H1 (cell line): Measurements from ENCODE around the gene ERH. TPM values are rescaled to one million over a fixed set of nuclear protein-coding genes. Genes with fewer than 3 reads are reported as not detected.
A peak's percentile ranks its signal among the peaks of the same experiment; 100 is the strongest.

Source experiments
- CTCF ChIA-PET: fragments of 300-600 bp; sonication (Branson Sonifier 250); formaldehyde crosslinking; loops from one replicate; lab custom pipeline; 2021; ENCODE audit not compliant: partially characterized antibody; lab: Charles Lee
- POLR2A ChIA-PET: fragments of 300-600 bp; sonication (Branson Sonifier 250); formaldehyde crosslinking; loops from one replicate; lab custom pipeline; 2021; ENCODE audit warnings: inconsistent platforms; ENCODE audit not compliant: partially characterized antibody; lab: Charles Lee
- DNase-seq, 2 experiments: peaks; one replicate each; pipeline versions ENCODE4 v3.0.0 to v3.0.0-alpha.2; 2010 to 2022; ENCODE audit warnings: low spot score in 2 of 2, low read depth in 1 of 2, mixed read lengths in 1 of 2
- FAIRE-seq: peaks from 2 replicates; lab custom pipeline; 2011; peaks lifted over from hg19 to GRCh38; lab: Jason Lieb, UNC
- H2AFZ ChIP-seq: 2 replicates; pipeline ENCODE4 v1.8.1; 2012; ENCODE audit warnings: low read length, inconsistent platforms
- H2AK5ac ChIP-seq: 2 replicates; pipeline ENCODE4 v1.6.1; 2013; ENCODE audit warnings: low read depth, low read length
- H2BK120ac ChIP-seq: replicated peaks from 2 replicates; pipeline ENCODE3; 2013; ENCODE audit warnings: low read depth, low read length, inconsistent platforms
- H2BK12ac ChIP-seq: 2 replicates; pipeline ENCODE4 v1.6.1; 2013; ENCODE audit warnings: low read depth, low read length
- H2BK15ac ChIP-seq: 2 replicates; pipeline ENCODE4 v1.6.1; 2013; ENCODE audit warnings: low read length
- H2BK20ac ChIP-seq: 2 replicates; pipeline ENCODE4 v1.6.1; 2013; ENCODE audit warnings: low read length
- H2BK5ac ChIP-seq: 2 replicates; pipeline ENCODE4 v1.6.1; 2013; ENCODE audit warnings: low read depth, low read length
- H3K14ac ChIP-seq: 2 replicates; pipeline ENCODE4 v1.6.1; 2013; ENCODE audit warnings: inconsistent platforms; ENCODE audit not compliant: insufficient read length
- H3K18ac ChIP-seq: 2 replicates; pipeline ENCODE4 v1.6.1; 2013; ENCODE audit warnings: low read length; ENCODE audit errors: extremely low read depth
- H3K23ac ChIP-seq: 2 replicates; pipeline ENCODE4 v1.6.1; 2013; ENCODE audit warnings: inconsistent platforms; ENCODE audit not compliant: insufficient read length
- H3K23me2 ChIP-seq: 2 replicates; pipeline ENCODE4 v1.6.1; 2013; ENCODE audit warnings: low read depth, low read length
- H3K27ac ChIP-seq: 2 replicates; pipeline ENCODE4 v1.6.1; 2011; ENCODE audit warnings: low read depth, low read length, inconsistent platforms
- H3K27me3 ChIP-seq, 4 experiments: replicated peaks in 1 of 4; 1 replicate in 1 of 4; 2 replicates in 3 of 4; pipeline versions ENCODE4 v1.6.1 to v1.8.1; 2011 to 2013; ENCODE audit warnings: low read length in 3 of 4, mild to moderate bottlenecking in 3 of 4, inconsistent platforms in 2 of 4, mixed read lengths in 2 of 4, moderate library complexity in 1 of 4; ENCODE audit not compliant: control insufficient read depth in 3 of 4, insufficient read depth in 3 of 4; ENCODE audit errors: extremely low read depth in 1 of 4
- H3K36me3 ChIP-seq, 4 experiments: 2 replicates each; pipeline versions ENCODE4 v1.6.1 to v1.8.1; 2011 to 2013; ENCODE audit warnings: mild to moderate bottlenecking in 4 of 4, low read length in 3 of 4, moderate library complexity in 2 of 4, control low read depth in 1 of 4, inconsistent platforms in 1 of 4; ENCODE audit not compliant: insufficient read depth in 4 of 4, control insufficient read depth in 2 of 4
- H3K4ac ChIP-seq: replicated peaks from 2 replicates; pipeline ENCODE3; 2013; ENCODE audit warnings: low read length, low read depth, mixed read lengths, inconsistent platforms; ENCODE audit not compliant: insufficient read length
- H3K4me1 ChIP-seq, 4 experiments: replicated peaks in 1 of 4; 1 replicate in 1 of 4; 2 replicates in 3 of 4; pipeline versions ENCODE4 v1.6.1 to v1.8.1; 2011 to 2013; ENCODE audit warnings: low read length in 3 of 4, inconsistent platforms in 2 of 4, mixed read lengths in 1 of 4; ENCODE audit not compliant: insufficient read depth in 4 of 4, control insufficient read depth in 3 of 4
- H3K4me2 ChIP-seq, 2 experiments: 2 replicates each; pipeline versions ENCODE4 v1.6.1 to v1.8.1; 2011 to 2013; ENCODE audit warnings: low read depth in 2 of 2, low read length in 2 of 2, control low read depth in 1 of 2, inconsistent platforms in 1 of 2, mild to moderate bottlenecking in 1 of 2; ENCODE audit not compliant: insufficient read depth in 1 of 2
- H3K4me3 ChIP-seq, 4 experiments: fragments of 200-600, 300-600 bp in 1 of 4; sonication (generic), shearing (Covaris generic), sonication (Bioruptor Twin) in 1 of 4; 2 replicates each; pipeline versions ENCODE4 v1.5.1 to v1.8.1; 2011 to 2016; ENCODE audit warnings: low read length in 4 of 4, low read depth in 3 of 4, control low read depth in 2 of 4, inconsistent platforms in 2 of 4, mild to moderate bottlenecking in 2 of 4, mixed read lengths in 1 of 4, moderate library complexity in 1 of 4; ENCODE audit not compliant: insufficient read depth in 2 of 4; ENCODE audit errors: extremely low read depth in 1 of 4
- H3K56ac ChIP-seq: replicated peaks from 2 replicates; pipeline ENCODE3; 2013; ENCODE audit warnings: low read depth, mild to moderate bottlenecking, mixed read lengths, low read length, inconsistent platforms; ENCODE audit not compliant: insufficient read length
- H3K79me1 ChIP-seq: 2 replicates; pipeline ENCODE4 v1.6.1; 2013; ENCODE audit warnings: low read depth, low read length, control low read depth
- H3K79me2 ChIP-seq, 2 experiments: 2 replicates each; pipeline versions ENCODE4 v1.6.1 to v1.8.1; 2012 to 2013; ENCODE audit warnings: low read length in 2 of 2, mild to moderate bottlenecking in 2 of 2, inconsistent platforms in 1 of 2; ENCODE audit not compliant: insufficient read depth in 2 of 2, control insufficient read depth in 1 of 2
- H3K9ac ChIP-seq, 4 experiments: replicated peaks in 1 of 4; 1 replicate in 1 of 4; 2 replicates in 3 of 4; pipeline versions ENCODE4 v1.6.1 to v1.8.1; 2011 to 2013; ENCODE audit warnings: low read depth in 3 of 4, low read length in 3 of 4, control low read depth in 2 of 4, mild to moderate bottlenecking in 2 of 4, moderate library complexity in 2 of 4, inconsistent platforms in 1 of 4; ENCODE audit errors: extremely low read depth in 1 of 4
- H3K9me3 ChIP-seq, 2 experiments: 2 replicates each; pipeline versions ENCODE4 v1.6.1 to v1.8.1; 2012 to 2013; ENCODE audit warnings: mild to moderate bottlenecking in 2 of 2, moderate library complexity in 2 of 2, control low read depth in 1 of 2, inconsistent platforms in 1 of 2, low read depth in 1 of 2, low read length in 1 of 2, mixed read lengths in 1 of 2; ENCODE audit not compliant: insufficient read depth in 2 of 2
- H4K20me1 ChIP-seq, 2 experiments: replicated peaks in 1 of 2; 2 replicates each; pipeline versions ENCODE3 to v1.8.1; 2011 to 2013; ENCODE audit warnings: inconsistent platforms in 2 of 2, low read length in 2 of 2, mild to moderate bottlenecking in 1 of 2; ENCODE audit not compliant: insufficient read depth in 2 of 2, control insufficient read depth in 1 of 2
- H4K5ac ChIP-seq: 2 replicates; pipeline ENCODE4 v1.6.1; 2013; ENCODE audit warnings: low read length, low read depth, mixed read lengths, inconsistent platforms; ENCODE audit not compliant: insufficient read length
- H4K8ac ChIP-seq: 2 replicates; pipeline ENCODE4 v1.8.0; 2013; ENCODE audit warnings: mild to moderate bottlenecking, moderate library complexity, low read length, inconsistent platforms; ENCODE audit not compliant: insufficient read depth; ENCODE audit errors: extremely low read depth
- H4K91ac ChIP-seq: replicated peaks from 2 replicates; pipeline ENCODE3; 2013; ENCODE audit warnings: low read length, mixed read lengths, inconsistent platforms; ENCODE audit not compliant: insufficient read length
- CBX8 ChIP-seq: fragments of 300-800, 300-1000 bp; sonication (generic); IDR thresholded peaks from 2 replicates; pipeline ENCODE4 v1.7.1; 2016; ENCODE audit warnings: low read depth, low read length, borderline replicate concordance
- FOSL1 ChIP-seq: IDR thresholded peaks from 2 replicates; pipeline ENCODE4 v1.6.1; 2011; ENCODE audit warnings: mild to moderate bottlenecking, low read depth, low read length, moderate library complexity; ENCODE audit not compliant: insufficient read depth
- GTF2F1 ChIP-seq: IDR thresholded peaks from 2 replicates; pipeline ENCODE4 v1.6.1; 2012; ENCODE audit warnings: low read depth, low read length, improper control_type of control experiment, borderline replicate concordance
- SP1 ChIP-seq: IDR thresholded peaks from 2 replicates; pipeline ENCODE4 v1.6.1; 2011; ENCODE audit warnings: low read depth, low read length
- SP4 ChIP-seq: IDR thresholded peaks from 2 replicates; pipeline ENCODE4 v1.6.1; 2012; ENCODE audit warnings: low read length, inconsistent platforms
- WGBS, 2 experiments: shearing (Covaris generic) in 1 of 2; methylation state at CpG; one replicate each; pipeline versions ENCODE4 v1.1.6 to v1.1.7; 2013 to 2015; ENCODE audit warnings: low lambda C conversion rate in 2 of 2, mixed read lengths in 2 of 2, inconsistent platforms in 1 of 2, low coverage in 1 of 2, missing lambda C conversion rate in 1 of 2; ENCODE audit not compliant: insufficient replicate concordance in 2 of 2, insufficient coverage in 1 of 2, insufficient read length in 1 of 2; ENCODE audit errors: extremely low coverage in 1 of 2, missing lambda C conversion rate in 1 of 2; 5-methylcytosine and 5-hydroxymethylcytosine counted together
- long read RNA-seq, 2 experiments: library from RNA in 1 of 2; library from capped mRNA in 1 of 2; stranded (forward); transcript quantifications; one replicate each; pipeline ENCODE4 v2.0.0, GENCODE V29; 2021; ENCODE audit warnings: inconsistent platforms in 1 of 2
- polyA minus RNA-seq, 3 experiments: library from RNA; depleted of rRNA, polyadenylated mRNA; stranded (reverse); fragments of >200 nt; gene quantifications; 1 replicate in 2 of 3; 2 replicates in 1 of 3; pipeline ENCODE4 v1.2.3, GENCODE V29; 2011
- polyA plus RNA-seq, 7 experiments: library from polyadenylated mRNA; depleted of rRNA in 3 of 7; stranded (reverse) in 5 of 7; unstranded in 2 of 7; fragments of >200 nt in 5 of 7; fragments of 200-250 nt in 2 of 7; gene quantifications; 1 replicate in 5 of 7; 2 replicates in 1 of 7; 4 replicates in 1 of 7; pipeline versions ENCODE4 v1.2.1 to v1.2.3, GENCODE V29; 2011 to 2013; ENCODE audit warnings: missing spikeins in 2 of 7, mixed read lengths in 2 of 7
- total RNA-seq: library from RNA; stranded (reverse); fragmentation: NEBNext Ultra II Directional; extraction: Animal tissue kit (Norgen Biotek cat#: 25700); gene quantifications from 2 replicates; pipeline ENCODE4 v1.2.1, GENCODE V29; 2021
- TF ChIP-seq, protein P1 (sequence below): IDR thresholded peaks from 2 replicates; pipeline ENCODE4 v1.6.1; 2011; ENCODE audit warnings: low read length, improper control_type of control experiment

Gene ERH
- total RNA-seq = 447 and 454 TPM in 2 replicates
- polyA plus RNA-seq (2011; rRNA removed) = 157 and 329 TPM in 2 replicates
- polyA plus RNA-seq (2011; cell fraction: cytosol; rRNA removed) = 282 TPM
- polyA plus RNA-seq (2011; cell fraction: nucleus; rRNA removed) = 29.6 TPM
- 272 to 407 TPM (median 327 TPM) in 4 replicates for polyA plus RNA-seq (2012, experiment 1 of 2)
- 80.4 TPM for polyA plus RNA-seq (2012, experiment 2 of 2)
- polyA plus RNA-seq (2013, experiment 1 of 2) = 315 TPM
- 331 TPM for polyA plus RNA-seq (2013, experiment 2 of 2)
- polyA minus RNA-seq (2011; rRNA and poly(A)+ RNA removed) = 77.2 and 87.2 TPM in 2 replicates
- polyA minus RNA-seq (2011; cell fraction: cytosol; rRNA and poly(A)+ RNA removed) = 146 TPM
- 94.6 TPM for polyA minus RNA-seq (2011; cell fraction: nucleus; rRNA and poly(A)+ RNA removed)
- long read RNA-seq, experiment 1, transcript ERH-203 (4 exons, 1,124 nt) = major isoform, 251 of 383 reads
- long read RNA-seq, experiment 1, partial matches to known transcripts = 49 of 383 reads
- long read RNA-seq, experiment 1, other reads (novel, unspliced or antisense) = 82 of 383 reads
- long read RNA-seq, experiment 2, transcript ERH-203 (4 exons, 1,124 nt) = major isoform, 246 of 260 reads
- long read RNA-seq, experiment 2, partial matches to known transcripts = 2 of 260 reads
- long read RNA-seq, experiment 2, other reads (novel, unspliced or antisense) = 12 of 260 reads

- Histone ChIP-seq H3K4me3 (peak within 1 kb of the TSS; percentile 83 to 98 (median 92)), H2BK5ac (peak within 1 kb of the TSS; percentile 92), H3K9ac (peak within 1 kb of the TSS; percentile 95 to 98 (median 98)), H2BK20ac (peak within 1 kb of the TSS; percentile 24; the same call in 1 of the 2 replicates), H3K27me3 (no peaks in the 10 kb centered on the region), H2AK5ac (no peak within 1 kb of the TSS), H2BK15ac (no peak within 1 kb of the TSS), H3K14ac (no peak within 1 kb of the TSS), H3K23me2 (peaks cover 5% of the 10 kb centered on the region), H3K79me1 (peaks cover 10% of the 10 kb centered on the region), H2AFZ (peak within 1 kb of the TSS; percentile 80; the same call in 1 of the 2 replicates), H3K56ac (peak within 1 kb of the TSS; percentile 83), H2BK120ac (no peak within 1 kb of the TSS), H3K4ac (peak within 1 kb of the TSS; percentile 88), H2BK12ac (no peak within 1 kb of the TSS; the same call in 1 of the 2 replicates), H3K9me3 (no peaks in the 10 kb centered on the region), H4K5ac (peak within 1 kb of the TSS; percentile 39), H3K79me2 (peaks cover 26 to 89% of the 10 kb centered on the region in 2 experiments), H3K23ac (no peak within 1 kb of the TSS), H3K36me3 (peaks cover 13 to 30% (median 24%) of the 10 kb centered on the region in 4 experiments), H4K8ac (peak within 1 kb of the TSS; percentile 98), H4K91ac (peak within 1 kb of the TSS; percentile 87), H3K27ac (peak within 1 kb of the TSS; percentile 93), H4K20me1 (peaks cover 2 to 8% of the 10 kb centered on the region in 2 experiments), H3K4me1 (peaks cover 0 to 2% (median under 1%) of the 10 kb centered on the region in 4 experiments; a peak in 2 of 7 replicates), H3K4me2 (peak within 1 kb of the TSS; percentile 80 to 96), H3K18ac (peak within 1 kb of the TSS; percentile 48)
- peak; percentile 82 for FAIRE-seq
- peak; percentile 85 to 89 for DNase-seq
- ChIA-PET CTCF (interaction anchor here (1.1 to 1.3 kb wide), 3 partner anchors 61 to 155 kb away, joined by 3 to 7 read pairs (median 3); no protein-coding TSS in a partner anchor), POLR2A (interaction anchor here (0.6 to 8.5 kb wide), 33 partner anchors 10 to 368 kb away, joined by 3 to 131 read pairs (median 4); partner anchors contain the start of genes EXD2, GALNT16, PLEKHD1 and SRSF5)
- 1% methylated on average over 50 of the region's 53 CpGs; no CpG with 5 or more reads in 1 of the 2 experiments for WGBS, 2 experiments
- TF ChIP-seq SP1 (no peak), SP4 (no peak), GTF2F1 (peak; percentile 66; the same call in 1 of the 2 replicates), FOSL1 (0 out of 2 replicates have a peak, but pooled peaks have one; percentile 23), CBX8 (no peak)
- TF ChIP-seq, protein P1, sequence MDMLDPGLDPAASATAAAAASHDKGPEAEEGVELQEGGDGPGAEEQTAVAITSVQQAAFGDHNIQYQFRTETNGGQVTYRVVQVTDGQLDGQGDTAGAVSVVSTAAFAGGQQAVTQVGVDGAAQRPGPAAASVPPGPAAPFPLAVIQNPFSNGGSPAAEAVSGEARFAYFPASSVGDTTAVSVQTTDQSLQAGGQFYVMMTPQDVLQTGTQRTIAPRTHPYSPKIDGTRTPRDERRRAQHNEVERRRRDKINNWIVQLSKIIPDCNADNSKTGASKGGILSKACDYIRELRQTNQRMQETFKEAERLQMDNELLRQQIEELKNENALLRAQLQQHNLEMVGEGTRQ = no peak
These were observed at the start of gene ERH, which contains the start of gene SLC39A9 for GRCh38 chr14:69398053-69398817. ERH (minus strand) TSS chr14:69398299; CDS start chr14:69398233, 66 bp downstream. SLC39A9 (plus strand) TSS chr14:69398692; CDS start chr14:69399370, 678 bp downstream.
